ENCODE results near the gene ZSWIM4.
A peak's percentile ranks its signal among the peaks of the same experiment; 100 is the strongest.
"Not testable (repeated sequence)": the region's sequence is repeated elsewhere in the genome, so short reads cannot be mapped to it uniquely, and the experiment has no call there.

The ZSWIM4 gene

DNA sequence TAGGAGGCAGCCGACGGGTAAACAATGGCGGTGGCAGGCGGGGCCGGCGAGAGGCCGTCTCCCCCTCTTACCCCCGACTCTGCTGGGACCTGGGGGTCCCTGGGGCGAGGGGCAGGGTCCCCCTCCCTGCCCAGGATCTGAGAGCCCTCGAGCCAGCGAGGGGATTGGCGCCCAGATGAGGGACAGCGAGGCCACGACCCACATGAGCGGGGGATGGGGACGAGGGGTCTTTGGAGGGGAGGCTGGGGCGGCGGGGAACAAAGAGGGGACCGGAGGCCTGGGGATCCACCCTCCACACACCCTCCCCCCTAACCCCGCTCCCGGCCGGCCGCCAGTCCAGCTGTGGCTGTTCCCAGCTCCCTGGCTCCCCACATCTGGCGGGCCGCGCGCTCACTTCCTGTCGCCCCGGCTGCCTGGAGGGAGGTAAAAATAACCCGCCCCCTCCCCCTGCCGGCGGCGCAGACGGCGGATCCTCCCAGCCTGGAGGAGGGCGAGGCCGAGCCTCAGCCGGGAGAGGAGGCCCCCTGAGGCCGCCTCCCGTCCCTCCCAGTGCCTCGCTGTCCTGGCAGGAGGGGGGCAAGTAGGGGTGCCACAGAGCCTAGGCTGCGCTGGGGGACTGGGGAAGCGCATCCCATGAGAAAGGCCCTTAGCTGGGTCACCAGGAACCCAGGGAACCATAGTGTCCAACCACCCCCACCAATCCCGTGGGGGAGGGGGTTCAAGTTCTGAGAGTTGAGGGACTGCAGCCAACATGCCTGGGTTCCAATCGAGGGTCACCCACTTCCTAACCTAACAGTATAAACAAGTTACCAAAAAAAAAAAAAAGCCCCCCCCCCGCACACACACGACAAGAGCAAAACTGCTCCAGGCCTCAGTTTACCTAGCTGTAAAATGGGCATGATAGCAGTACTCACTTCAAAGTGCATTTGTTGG, 52.4 kb downstream of the ZSWIM4 start:
- Histone ChIP-seq H3K27me3 (ENCODE audit: insufficient read depth, low read length) (no peaks in the 10 kb centered on the region), H3K36me3 (ENCODE audit: insufficient read depth, low read length) (no peaks in the 10 kb centered on the region), H3K9me3 (ENCODE audit: low read length) (no peaks in the 10 kb centered on the region), H3K4me3 (ENCODE audit: low read length) (peak overlapping the region; percentile 59), H3K4me1 (ENCODE audit: insufficient read depth, low read length) (peaks cover 44% of the 10 kb centered on the region), H2AFZ (ENCODE audit: low read depth, low read length) (peak overlapping the region; percentile 70)

- peaks cover 39% of the 10 kb centered on the region for H3K4me1 ChIP-seq (ENCODE audit: insufficient read depth, low read length)
- no peaks in the 10 kb centered on the region for H3K9me3 ChIP-seq (ENCODE audit: low read length)
- H3K4me3 ChIP-seq (ENCODE audit: low read length): no peak overlapping the region
- H2AFZ ChIP-seq (ENCODE audit: low read depth, low read length): no peak overlapping the region
- no peaks in the 10 kb centered on the region for H3K27me3 ChIP-seq (ENCODE audit: insufficient read depth, low read length)
- H3K36me3 ChIP-seq (ENCODE audit: insufficient read depth, low read length): no peaks in the 10 kb centered on the region
These were observed 53.1 kb downstream of the ZSWIM4 start for GRCh38 chr19:13848340-13848677.

DNA sequence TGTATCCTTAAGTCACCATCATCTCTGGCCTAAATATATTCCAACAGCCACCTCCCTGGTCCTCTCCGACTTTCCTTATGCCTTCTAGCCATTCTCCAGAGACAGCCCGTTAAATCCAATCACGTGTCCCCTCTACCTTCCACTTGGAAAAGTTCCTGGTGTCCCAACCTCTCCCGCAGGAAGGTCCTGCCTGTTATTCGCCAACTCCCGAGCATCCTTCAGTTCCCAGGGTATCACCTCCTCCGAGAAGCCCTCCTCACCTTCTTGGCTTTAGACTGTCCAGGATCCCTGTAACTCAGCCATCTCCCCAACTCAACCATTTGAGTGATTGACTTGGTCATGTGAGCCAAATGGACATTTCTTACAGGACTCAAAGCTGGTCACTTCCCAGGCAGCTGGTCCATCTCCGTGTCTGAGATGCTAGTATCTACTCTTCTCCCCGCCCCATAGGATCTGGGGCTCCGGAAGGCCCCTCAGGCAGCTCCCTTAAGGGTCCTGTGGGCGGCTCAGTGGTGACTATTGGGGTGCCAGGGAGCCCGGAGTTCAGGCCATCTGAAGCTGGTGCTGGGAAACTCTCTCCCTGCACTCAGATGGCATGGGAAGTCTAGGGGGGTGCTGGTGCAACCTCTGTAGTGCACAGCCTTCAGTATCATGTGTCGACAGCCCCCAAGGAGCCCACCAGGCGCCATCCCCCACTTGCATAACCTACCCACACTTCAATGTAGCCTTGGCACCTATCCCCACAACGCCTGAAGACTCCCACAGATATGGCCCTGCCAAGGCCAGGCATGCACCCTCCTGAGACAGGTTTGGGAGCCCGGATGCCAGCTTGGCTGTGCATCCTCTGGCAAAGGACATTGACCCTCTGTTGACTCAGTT, 53.8 kb downstream of the ZSWIM4 start:
- Histone ChIP-seq H3K27me3 (ENCODE audit: insufficient read depth, low read length) (no peaks in the 10 kb centered on the region), H3K4me1 (ENCODE audit: insufficient read depth, low read length) (peaks cover 32% of the 10 kb centered on the region), H2AFZ (ENCODE audit: low read depth, low read length) (no peak overlapping the region), H3K4me3 (ENCODE audit: low read length) (no peak overlapping the region), H3K9me3 (ENCODE audit: low read length) (no peaks in the 10 kb centered on the region), H3K36me3 (ENCODE audit: insufficient read depth, low read length) (no peaks in the 10 kb centered on the region)

GRCh38 chr19:13849991-13850909, 55.0 kb downstream of the ZSWIM4 start:
- H3K36me3 ChIP-seq (ENCODE audit: insufficient read depth, low read length): no peaks in the 10 kb centered on the region
- H3K9me3 ChIP-seq (ENCODE audit: low read length): no peaks in the 10 kb centered on the region
- H2AFZ ChIP-seq (ENCODE audit: low read depth, low read length): no peak overlapping the region
- H3K27me3 ChIP-seq (ENCODE audit: insufficient read depth, low read length): no peaks in the 10 kb centered on the region
- H3K4me3 ChIP-seq (ENCODE audit: low read length): no peak overlapping the region
- peaks cover 28% of the 10 kb centered on the region for H3K4me1 ChIP-seq (ENCODE audit: insufficient read depth, low read length)

DNA sequence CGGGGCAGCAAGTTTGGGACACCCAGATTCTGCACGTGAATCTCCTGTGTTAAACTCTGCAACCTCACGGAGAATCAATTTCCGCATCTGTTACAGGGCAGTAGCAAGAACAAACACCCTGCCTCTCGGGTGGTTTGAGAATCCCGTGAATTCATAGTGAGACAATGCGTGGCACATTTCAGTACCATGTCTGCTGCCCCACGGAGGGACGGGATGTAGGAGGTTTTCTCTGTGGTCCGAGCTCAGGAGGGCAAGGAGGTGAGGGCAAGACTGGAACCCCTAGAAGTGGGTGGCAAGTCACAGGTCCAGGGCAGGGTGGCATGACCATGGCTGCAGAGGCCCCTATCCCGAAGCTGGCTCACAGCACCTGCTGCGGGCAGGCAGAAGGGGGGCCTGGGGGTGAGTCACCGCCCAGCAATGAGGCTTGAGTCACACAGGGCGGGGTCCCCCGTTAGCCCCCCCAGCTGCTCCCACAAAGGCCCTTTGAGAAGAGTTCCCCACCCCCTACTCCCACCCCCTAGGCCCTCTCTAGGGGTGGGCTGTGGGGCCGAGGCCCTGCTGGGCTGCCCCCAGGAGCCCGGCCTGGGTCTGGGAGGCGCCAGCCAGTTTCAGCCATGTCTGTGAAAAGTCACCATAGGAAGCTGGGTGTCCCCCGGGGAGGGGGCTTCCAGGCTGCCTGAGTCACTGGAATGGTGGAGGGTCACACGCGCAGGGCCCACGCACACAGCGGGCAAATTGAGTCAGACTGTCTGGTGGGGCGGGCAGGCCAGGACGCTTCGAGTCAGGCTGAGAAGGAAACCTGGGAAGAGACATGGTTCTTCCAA, 55.9 kb downstream of the ZSWIM4 start:
- no peak overlapping the region for H3K4me3 ChIP-seq (ENCODE audit: low read length)
- H3K9me3 ChIP-seq (ENCODE audit: low read length): no peaks in the 10 kb centered on the region
- no peak overlapping the region for H2AFZ ChIP-seq (ENCODE audit: low read depth, low read length)
- no peaks in the 10 kb centered on the region for H3K36me3 ChIP-seq (ENCODE audit: insufficient read depth, low read length)
- no peaks in the 10 kb centered on the region for H3K27me3 ChIP-seq (ENCODE audit: insufficient read depth, low read length)
- H3K4me1 ChIP-seq (ENCODE audit: insufficient read depth, low read length): peaks cover 26% of the 10 kb centered on the region

- H2AFZ ChIP-seq (ENCODE audit: low read depth, low read length); H3K9me3 ChIP-seq (ENCODE audit: low read length); H3K4me3 ChIP-seq (ENCODE audit: low read length); H3K27me3 ChIP-seq (ENCODE audit: insufficient read depth, low read length); H3K36me3 ChIP-seq (ENCODE audit: insufficient read depth, low read length): not testable (repeated sequence)
- H3K4me1 ChIP-seq (ENCODE audit: insufficient read depth, low read length): peaks cover 20% of the 10 kb centered on the region
These were observed 56.5 kb downstream of the ZSWIM4 start for GRCh38 chr19:13851734-13852114.

DNA sequence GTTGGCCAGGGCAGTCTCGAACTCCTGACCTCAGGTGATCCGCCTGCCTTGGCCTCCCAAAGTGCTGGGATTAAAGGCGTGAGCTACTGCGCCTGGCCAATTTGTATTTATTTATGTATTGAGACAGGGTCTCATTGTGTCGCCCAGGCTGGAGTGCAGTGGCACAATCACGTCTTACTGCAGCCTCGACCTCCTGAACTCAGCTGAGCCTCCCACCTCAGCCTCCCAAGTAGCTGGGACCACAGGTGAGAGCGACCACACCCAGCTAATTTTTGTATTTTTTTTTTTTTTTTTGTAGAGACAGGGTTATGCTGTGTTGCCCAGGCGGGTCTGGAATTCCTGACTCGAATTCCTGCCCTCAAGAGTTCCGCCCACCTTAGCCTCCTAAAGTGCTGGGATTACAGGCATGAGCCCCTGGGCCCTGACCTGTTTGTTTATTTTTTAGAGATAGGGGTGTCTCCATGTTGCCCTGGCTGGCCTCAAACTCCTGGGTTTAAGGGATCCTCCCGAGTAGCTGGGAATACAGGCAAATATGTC, 57.0 kb downstream of the ZSWIM4 start:
- H3K36me3 ChIP-seq (ENCODE audit: insufficient read depth, low read length); H3K9me3 ChIP-seq (ENCODE audit: low read length); H2AFZ ChIP-seq (ENCODE audit: low read depth, low read length); H3K4me3 ChIP-seq (ENCODE audit: low read length); H3K27me3 ChIP-seq (ENCODE audit: insufficient read depth, low read length): not testable (repeated sequence)
- peaks cover 16% of the 10 kb centered on the region for H3K4me1 ChIP-seq (ENCODE audit: insufficient read depth, low read length)

GRCh38 chr19:13856497-13856896, 61.3 kb downstream of the ZSWIM4 start:
- Histone ChIP-seq H3K27me3 (ENCODE audit: insufficient read depth, low read length) (no peaks in the 10 kb centered on the region), H3K4me3 (ENCODE audit: low read length) (no peak overlapping the region), H3K9me3 (ENCODE audit: low read length) (no peaks in the 10 kb centered on the region), H3K4me1 (ENCODE audit: insufficient read depth, low read length) (peaks cover 3% of the 10 kb centered on the region), H2AFZ (ENCODE audit: low read depth, low read length) (no peak overlapping the region), H3K36me3 (ENCODE audit: insufficient read depth, low read length) (no peaks in the 10 kb centered on the region)

DNA sequence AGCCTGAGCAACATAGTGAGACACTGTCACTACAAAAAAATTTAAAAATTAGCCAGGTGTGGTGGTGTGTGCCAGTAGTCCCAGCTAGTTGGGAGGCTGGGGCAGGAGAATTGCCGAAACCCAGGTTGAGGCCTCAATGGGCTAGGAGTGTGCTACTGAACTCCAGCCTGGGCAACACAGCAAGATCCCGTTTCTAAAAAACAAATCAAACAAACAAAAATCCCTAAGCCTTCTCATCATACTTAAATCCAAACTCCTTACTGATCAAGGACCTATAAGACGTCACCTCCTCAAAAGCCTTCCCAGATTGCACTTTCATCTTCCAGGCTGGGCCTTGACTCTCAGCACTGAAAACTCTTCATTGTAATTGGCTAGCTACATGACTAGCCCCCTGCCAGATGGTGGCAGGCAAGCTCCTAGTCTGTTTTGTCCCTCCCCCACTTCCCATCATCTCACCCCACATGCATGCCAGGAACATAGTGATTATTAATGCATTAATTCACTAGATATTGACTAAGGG, 64.2 kb downstream of the ZSWIM4 start:
- Histone ChIP-seq H3K4me1 (ENCODE audit: insufficient read depth, low read length) (peaks cover 8% of the 10 kb centered on the region), H3K27me3 (ENCODE audit: insufficient read depth, low read length) (peaks cover 8% of the 10 kb centered on the region), H2AFZ (ENCODE audit: low read depth, low read length) (no peak overlapping the region), H3K36me3 (ENCODE audit: insufficient read depth, low read length) (no peaks in the 10 kb centered on the region), H3K4me3 (ENCODE audit: low read length) (no peak overlapping the region), H3K9me3 (ENCODE audit: low read length) (no peaks in the 10 kb centered on the region)

- Histone ChIP-seq H3K36me3 (ENCODE audit: insufficient read depth, low read length) (no peaks in the 10 kb centered on the region), H3K27me3 (ENCODE audit: insufficient read depth, low read length) (peaks cover 13% of the 10 kb centered on the region), H2AFZ (ENCODE audit: low read depth, low read length) (no peak overlapping the region), H3K9me3 (ENCODE audit: low read length) (no peaks in the 10 kb centered on the region), H3K4me1 (ENCODE audit: insufficient read depth, low read length) (peaks cover 12% of the 10 kb centered on the region), H3K4me3 (ENCODE audit: low read length) (no peak overlapping the region)
These were observed 65.6 kb downstream of the ZSWIM4 start for GRCh38 chr19:13860679-13861391.

GRCh38 chr19:13861392-13861713, 66.1 kb downstream of the ZSWIM4 start:
- Histone ChIP-seq H3K9me3 (ENCODE audit: low read length) (no peaks in the 10 kb centered on the region), H3K27me3 (ENCODE audit: insufficient read depth, low read length) (peaks cover 18% of the 10 kb centered on the region), H2AFZ (ENCODE audit: low read depth, low read length) (peak overlapping the region; percentile 70), H3K36me3 (ENCODE audit: insufficient read depth, low read length) (no peaks in the 10 kb centered on the region), H3K4me1 (ENCODE audit: insufficient read depth, low read length) (peaks cover 17% of the 10 kb centered on the region), H3K4me3 (ENCODE audit: low read length) (no peak overlapping the region)
